ENCODE measurements around the gene HNRNPD. TPM values are rescaled to one million over a fixed set of nuclear protein-coding genes. Genes with fewer than 3 reads are reported as not detected.

HNRNPD gene
- polyA plus RNA-seq, 3 donors: 97.6 to 174 (median 149) TPM

Small RNA genes within 50 kb of the gene (small RNA-seq; reads per million reads assigned to genes)
- not detected for gene RF00150 (ENCODE audit: insufficient read length, low read depth)

Other genes starting within 250 kb of the HNRNPD start
- gene HNRNPDL, start 56.5 kb upstream of the HNRNPD start, polyA plus RNA-seq: 100 to 1,000 TPM in 2 of 3 donors, 10 to 100 TPM in 1; 89.8 to 294 (median 112) TPM
- 10 to 100 TPM in 2 of 3 donors, 1 to 10 TPM in 1; 6.1 to 23.4 (median 22.0) TPM for gene ENOPH1, start 56.6 kb upstream of the HNRNPD start, polyA plus RNA-seq
- gene TMEM150C, start 188.0 kb upstream of the HNRNPD start, polyA plus RNA-seq: not detected

Measured in CD14-positive monocyte (primary cell).